Midbrain (tissue), 1 donor: ENCODE measurements around the gene CYB5D1.
A peak's percentile ranks its signal among the peaks of the same experiment; 100 is the strongest.

ENCODE experiments used
- DNase-seq: peaks from one replicate; lab custom pipeline; 2025; lab: John Stamatoyannopoulos, UW

The CYB5D1 gene

DNA sequence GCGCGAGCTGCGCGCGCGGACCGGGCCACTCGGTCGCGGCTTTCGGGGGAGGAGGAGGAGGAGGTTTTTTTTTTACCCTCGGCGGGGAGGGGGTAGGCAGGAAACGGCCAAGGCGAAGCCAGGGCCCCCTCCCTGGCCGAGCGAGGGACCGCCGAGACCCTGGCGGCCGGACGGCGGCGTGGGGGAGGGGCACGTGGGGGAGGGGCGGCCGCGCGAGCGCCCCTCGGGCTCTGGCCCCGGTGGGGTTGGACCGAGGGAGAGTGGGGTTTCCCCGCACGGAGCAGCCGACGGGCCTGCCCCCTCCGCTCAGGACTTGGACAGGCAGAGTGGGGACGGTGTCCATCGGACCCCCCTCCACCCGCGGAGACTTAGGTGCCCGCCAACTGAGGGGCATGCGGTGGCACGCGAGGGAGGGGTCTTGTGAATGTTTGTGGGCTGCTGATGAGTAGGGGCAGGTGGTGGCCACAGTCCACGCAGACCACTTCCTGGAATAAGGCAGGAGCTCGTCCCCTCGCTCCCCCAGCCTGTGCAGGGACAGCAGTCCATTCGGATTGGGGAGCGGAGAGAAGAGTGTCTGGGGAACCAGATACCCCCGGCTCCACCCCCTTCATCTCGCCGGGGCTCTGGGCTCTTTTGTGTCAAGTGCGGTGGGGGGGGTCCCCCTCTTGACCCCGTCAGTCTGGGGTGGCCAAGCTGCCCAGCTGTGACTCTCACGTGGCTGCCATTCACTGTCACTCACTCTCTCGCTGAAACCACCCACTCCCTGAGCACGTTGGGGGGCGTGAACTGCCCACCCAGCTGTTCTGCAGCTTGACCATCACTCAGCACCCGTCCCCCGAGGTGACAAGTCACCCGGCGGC, 27.8 kb downstream of the CYB5D1 start:
- no peak for DNase-seq

- no peak for DNase-seq
These were observed 28.6 kb downstream of the CYB5D1 start for GRCh38 chr17:7886227-7887037.

GRCh38 chr17:7887038-7887481, 29.3 kb downstream of the CYB5D1 start:
- DNase-seq = no peak

GRCh38 chr17:7887482-7888183, 29.8 kb downstream of the CYB5D1 start:
- DNase-seq = peak; percentile 86

GRCh38 chr17:7888184-7888920, 30.5 kb downstream of the CYB5D1 start, which contains the start of gene CHD3:
Gene CHD3 (plus strand): TSS chr17:7888789. CDS start chr17:7889001, 212 bp downstream.
- no peak for DNase-seq

GRCh38 chr17:7889166-7889955, 31.6 kb downstream of the CYB5D1 start:
- peak; percentile 95 for DNase-seq

GRCh38 chr17:7893187-7893880, 35.5 kb downstream of the CYB5D1 start:
- no peak for DNase-seq

GRCh38 chr17:7894226-7894625, 36.4 kb downstream of the CYB5D1 start:
- DNase-seq = no peak

DNA sequence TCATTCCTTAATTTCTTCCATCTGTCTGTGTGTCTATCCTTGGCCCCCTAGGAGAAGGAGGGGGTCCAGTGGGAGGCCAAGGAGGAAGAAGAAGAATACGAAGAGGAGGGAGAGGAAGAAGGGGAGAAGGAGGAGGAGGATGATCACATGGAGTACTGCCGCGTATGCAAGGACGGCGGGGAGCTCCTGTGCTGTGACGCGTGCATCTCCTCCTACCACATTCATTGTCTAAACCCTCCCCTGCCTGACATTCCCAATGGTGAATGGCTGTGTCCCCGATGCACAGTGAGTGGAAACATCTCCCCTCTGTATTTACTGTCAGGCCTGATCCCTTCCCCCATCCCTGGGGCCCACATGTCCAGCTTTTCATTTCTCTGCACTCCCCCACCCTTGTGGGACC, 37.1 kb downstream of the CYB5D1 start:
- no peak for DNase-seq

- DNase-seq = no peak
These were observed 39.3 kb downstream of the CYB5D1 start for GRCh38 chr17:7897090-7897489.

DNA sequence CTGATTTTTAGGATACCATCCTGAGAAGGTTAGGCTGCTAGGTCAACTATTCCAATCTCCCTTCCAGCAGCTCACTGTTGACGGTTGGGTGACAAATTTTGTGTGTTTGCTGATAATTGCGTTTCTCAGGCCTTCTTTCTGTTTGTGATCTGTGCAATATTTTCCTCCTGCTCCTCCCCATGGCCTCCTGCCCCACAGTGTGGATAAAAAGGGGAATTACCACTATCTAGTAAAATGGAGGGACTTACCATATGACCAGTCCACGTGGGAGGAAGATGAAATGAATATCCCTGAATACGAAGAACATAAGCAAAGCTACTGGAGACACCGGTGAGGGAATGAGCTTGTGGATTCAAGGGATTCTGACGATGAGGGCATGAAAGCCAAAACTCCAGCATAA, 40.0 kb downstream of the CYB5D1 start:
- DNase-seq = peak; percentile 42

- DNase-seq = no peak
These were observed 45.6 kb downstream of the CYB5D1 start for GRCh38 chr17:7903154-7904103.

GRCh38 chr17:7909089-7909488, 51.3 kb downstream of the CYB5D1 start:
- no peak for DNase-seq

DNA sequence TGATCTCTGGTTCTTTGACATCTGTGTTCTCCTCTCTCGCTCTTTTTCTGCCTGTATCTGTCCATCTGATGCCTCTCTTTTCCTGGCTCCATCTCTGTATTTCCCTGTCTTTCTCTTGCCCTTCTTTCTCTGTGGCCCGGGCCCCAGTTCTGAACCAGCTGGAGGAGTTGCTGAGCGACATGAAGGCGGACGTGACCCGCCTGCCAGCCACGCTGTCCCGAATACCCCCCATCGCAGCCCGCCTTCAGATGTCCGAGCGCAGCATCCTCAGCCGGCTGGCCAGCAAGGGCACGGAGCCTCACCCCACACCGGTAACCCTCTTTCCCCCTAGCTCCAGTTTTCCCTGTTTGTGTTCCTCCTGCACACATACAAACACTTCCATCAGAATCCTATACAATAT, 52.5 kb downstream of the CYB5D1 start:
- no peak for DNase-seq

DNA sequence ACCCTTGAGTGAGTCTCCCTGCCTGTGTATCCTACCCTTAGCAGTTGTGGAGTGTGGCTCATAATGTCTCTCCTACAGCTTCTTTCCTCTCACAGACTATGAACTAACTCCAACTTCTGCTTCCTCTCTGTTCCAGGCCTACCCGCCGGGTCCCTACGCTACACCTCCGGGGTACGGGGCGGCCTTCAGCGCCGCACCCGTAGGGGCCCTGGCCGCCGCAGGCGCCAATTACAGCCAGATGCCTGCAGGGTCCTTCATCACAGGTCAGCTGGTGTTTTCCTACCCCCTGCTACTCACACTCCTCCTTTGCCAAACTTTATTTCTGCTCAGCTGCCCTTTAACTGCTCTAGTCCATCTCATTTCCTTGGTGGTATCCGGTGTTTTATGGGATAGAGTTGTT, 52.9 kb downstream of the CYB5D1 start:
- no peak for DNase-seq

GRCh38 chr17:7911116-7911515, 53.3 kb downstream of the CYB5D1 start:
- DNase-seq = no peak
